ENCODE results near the gene VASP. TPM values are rescaled to one million over a fixed set of nuclear protein-coding genes. Genes with fewer than 3 reads are reported as not detected.

Gene VASP
- total and polyA plus RNA-seq, 2 of the 4 experiments (the other 2 are of a cell fraction), result 61.1 to 88.8 TPM

- Histone ChIP-seq H3K4me2 (ENCODE audit: low read depth, low read length) (no peak overlapping the region), H2BK15ac (ENCODE audit: low read depth, low read length) (no peak overlapping the region), H4K91ac (ENCODE audit: insufficient read depth, low read depth, low read length) (no peak overlapping the region), H3K4me1 (ENCODE audit: control insufficient read depth, insufficient read depth, low read length) (no peaks in the 10 kb centered on the region), H3K27ac (ENCODE audit: insufficient read depth, low read length) (no peak overlapping the region), H4K5ac (ENCODE audit: low read depth, low read length) (no peak overlapping the region), H3K56ac (ENCODE audit: extremely low read depth, insufficient read depth, low read length) (no peak overlapping the region), H3K9ac (ENCODE audit: low read depth, low read length) (no peak overlapping the region), H2AK9ac (replicated peaks; ENCODE audit: low read depth, low read length, poor library complexity) (no peak overlapping the region), H4K8ac (ENCODE audit: low read depth in 2 of 2, low read length in 2 of 2) (no peak overlapping the region), H3K79me1 (ENCODE audit: low read depth in 1 of 2, low read length in 2 of 2) (peaks cover 0 to 2% of the 10 kb centered on the region in 2 experiments; a peak in 1 of 4 replicates), H3K9me1 (ENCODE audit: insufficient read depth, low read length) (no peaks in the 10 kb centered on the region), H2BK20ac (ENCODE audit: low read depth, low read length) (no peak overlapping the region), H2BK120ac (ENCODE audit: low read depth, low read length) (no peak overlapping the region), H3K27me3 (ENCODE audit: control insufficient read depth, insufficient read depth, low read length) (no peaks in the 10 kb centered on the region), H4K20me1 (ENCODE audit: insufficient read depth, low read length) (0 out of 2 replicates have a peak, but pooled peaks cover 2% of the 10 kb centered on the region), H2BK5ac (ENCODE audit: low read depth, low read length, poor library complexity, severe bottlenecking) (no peak overlapping the region), H2AK5ac (ENCODE audit: low read depth, low read length) (no peak overlapping the region), H3K4ac (ENCODE audit: low read depth, low read length) (no peak overlapping the region), H3K14ac (replicated peaks; ENCODE audit: low read depth, low read length) (no peak overlapping the region), H3K23ac (ENCODE audit: low read depth, low read length) (no peak overlapping the region), H2AFZ (replicated peaks; ENCODE audit: low read length, poor library complexity) (no peak overlapping the region), H3K4me3 (ENCODE audit: insufficient read depth, low read depth, low read length) (no peak overlapping the region), H3K36me3 (ENCODE audit: control insufficient read depth, insufficient read depth, low read length) (no peaks in the 10 kb centered on the region), H3K18ac (ENCODE audit: low read depth, low read length) (no peak overlapping the region), H3K9me3 (ENCODE audit: control insufficient read depth, insufficient read depth, low read length) (no peaks in the 10 kb centered on the region)
- dilution Hi-C loops (cut with HindIII; ENCODE audit: low sequenced_read_pairs, unreplicated experiment), result no loop called here
- intact Hi-C loops (cut with micrococcal nuclease), result no loop called here
- no peak for TF ChIP-seq SMC3 (IDR thresholded peaks at IDR 0.05; ENCODE audit: low read depth, low read length)
- TF ChIP-seq RAD21 (IDR thresholded peaks at IDR 0.05; ENCODE audit: low read length), result no peak
- TF ChIP-seq CHD1 (IDR thresholded peaks at IDR 0.05; ENCODE audit: low read depth, low read length), result no peak
- no peak for TF ChIP-seq MAFK (IDR thresholded peaks at IDR 0.05; ENCODE audit: low read depth, low read length)
- TF ChIP-seq CEBPB (IDR thresholded peaks at IDR 0.05; ENCODE audit: low read depth, low read length), result no peak
- no peak for TF ChIP-seq POLR2A (IDR thresholded peaks at IDR 0.05; ENCODE audit: low read depth, low read length)
- TF ChIP-seq BHLHE40 (IDR thresholded peaks at IDR 0.05; ENCODE audit: low read depth, low read length), result no peak
- no peak for TF ChIP-seq NFE2L2 (IDR thresholded peaks at IDR 0.05; ENCODE audit: low read depth, low read length)
- TF ChIP-seq USF2 (IDR thresholded peaks at IDR 0.05; ENCODE audit: low read depth, low read length), result no peak
- no CpG with 5 or more reads among the region's 4 CpGs for WGBS, 2 experiments (ENCODE audit: extremely low coverage in 2 of 2, insufficient read length in 1 of 2)
- no peak for ATAC-seq (ENCODE audit: low read depth)
- BruUV-seq (replicated peaks), result no TSS peak
- ChIA-PET CTCF (no interaction called here), POLR2A (ENCODE audit: unreplicated experiment) (no interaction called here)
- DNase-seq, result no peak
- in situ Hi-C loops (cut with MboI; ENCODE audit: low sequenced_read_pairs), result no loop called here
Measured at GRCh38 chr19:45462174-45462573, 45.1 kb upstream of the VASP start.

All from IMR-90 (cell line).